Neuron (in vitro differentiated cells): ENCODE measurements around the gene ASS1.

Experiments used
- H2AFZ ChIP-seq: one replicate; pipeline ENCODE4 v1.6.1; 2013; ENCODE audit warnings: low read depth, mild to moderate bottlenecking, inconsistent platforms, low read length, moderate library complexity
- H3K27me3 ChIP-seq: one replicate; pipeline ENCODE4 v1.6.1; 2013; ENCODE audit warnings: low read length; ENCODE audit not compliant: insufficient read depth
- H3K36me3 ChIP-seq: one replicate; pipeline ENCODE4 v1.6.1; 2013; ENCODE audit warnings: low read length; ENCODE audit not compliant: insufficient read depth
- H3K4me1 ChIP-seq: one replicate; pipeline ENCODE4 v1.6.1; 2013; ENCODE audit warnings: low read length; ENCODE audit not compliant: insufficient read depth
- H3K4me3 ChIP-seq: 2 replicates; pipeline ENCODE4 v1.5.1; 2013; ENCODE audit warnings: mild to moderate bottlenecking, low read length, moderate library complexity
- H3K9me3 ChIP-seq: one replicate; pipeline ENCODE4 v1.6.1; 2013; ENCODE audit warnings: low read length

Gene ASS1

GRCh38 chr9:130483371-130483971 is 38.7 kb downstream of the ASS1 start:
- Histone ChIP-seq H3K36me3 (no peaks in the 10 kb centered on the region), H3K27me3 (peaks cover 26% of the 10 kb centered on the region), H3K9me3 (no peaks in the 10 kb centered on the region), H2AFZ (no peak overlapping the region), H3K4me3 (no peak overlapping the region), H3K4me1 (peaks cover 30% of the 10 kb centered on the region)

- H3K9me3 ChIP-seq: no peaks in the 10 kb centered on the region
- no peaks in the 10 kb centered on the region for H3K36me3 ChIP-seq
- peaks cover 31% of the 10 kb centered on the region for H3K27me3 ChIP-seq
- no peak overlapping the region for H3K4me3 ChIP-seq
- peaks cover 30% of the 10 kb centered on the region for H3K4me1 ChIP-seq
- no peak overlapping the region for H2AFZ ChIP-seq
Measured at GRCh38 chr9:130484362-130485072, 39.8 kb downstream of the ASS1 start.

- H3K4me1 ChIP-seq: peaks cover 27% of the 10 kb centered on the region
- peaks cover 31% of the 10 kb centered on the region for H3K27me3 ChIP-seq
- H3K4me3 ChIP-seq: no peak overlapping the region
- no peaks in the 10 kb centered on the region for H3K9me3 ChIP-seq
- H3K36me3 ChIP-seq: no peaks in the 10 kb centered on the region
- H2AFZ ChIP-seq: no peak overlapping the region
Measured at GRCh38 chr9:130486103-130486502, 41.3 kb downstream of the ASS1 start.

- Histone ChIP-seq H3K36me3 (no peaks in the 10 kb centered on the region), H3K9me3 (no peaks in the 10 kb centered on the region), H3K4me3 (no peak overlapping the region), H3K27me3 (peaks cover 22% of the 10 kb centered on the region), H2AFZ (no peak overlapping the region), H3K4me1 (peaks cover 24% of the 10 kb centered on the region)
Measured at GRCh38 chr9:130487500-130487899, 42.7 kb downstream of the ASS1 start.

- Histone ChIP-seq H3K27me3 (peaks cover 17% of the 10 kb centered on the region), H3K4me3 (no peak overlapping the region), H3K4me1 (peaks cover 12% of the 10 kb centered on the region), H2AFZ (no peak overlapping the region), H3K9me3 (no peaks in the 10 kb centered on the region), H3K36me3 (no peaks in the 10 kb centered on the region)
Measured at GRCh38 chr9:130488621-130489330, 44.0 kb downstream of the ASS1 start.

GRCh38 chr9:130490981-130491380 is 46.2 kb downstream of the ASS1 start:
- H3K27me3 ChIP-seq: peaks cover 7% of the 10 kb centered on the region
- H3K36me3 ChIP-seq: no peaks in the 10 kb centered on the region

GRCh38 chr9:130491830-130492482 is 47.2 kb downstream of the ASS1 start:
- Histone ChIP-seq H2AFZ (no peak overlapping the region), H3K36me3 (no peaks in the 10 kb centered on the region), H3K4me3 (no peak overlapping the region)

More at GRCh38 chr9:130490981-130491380, 46.2 kb downstream of the ASS1 start:
- Histone ChIP-seq H3K4me1 (peaks cover 3% of the 10 kb centered on the region), H3K4me3 (no peak overlapping the region), H2AFZ (no peak overlapping the region), H3K9me3 (peaks cover 3% of the 10 kb centered on the region)

GRCh38 chr9:130493021-130493420 is 48.3 kb downstream of the ASS1 start:
- peaks cover 10% of the 10 kb centered on the region for H3K27me3 ChIP-seq
- no peak overlapping the region for H2AFZ ChIP-seq
- H3K4me3 ChIP-seq: no peak overlapping the region
- H3K4me1 ChIP-seq: peaks cover 6% of the 10 kb centered on the region
- peaks cover 3% of the 10 kb centered on the region for H3K9me3 ChIP-seq
- H3K36me3 ChIP-seq: no peaks in the 10 kb centered on the region

More at GRCh38 chr9:130491830-130492482, 47.2 kb downstream of the ASS1 start:
- Histone ChIP-seq H3K9me3 (peaks cover 3% of the 10 kb centered on the region), H3K27me3 (peaks cover 4% of the 10 kb centered on the region), H3K4me1 (peaks cover 3% of the 10 kb centered on the region)

GRCh38 chr9:130493476-130493875 is 48.7 kb downstream of the ASS1 start:
- Histone ChIP-seq H3K9me3 (peaks cover 3% of the 10 kb centered on the region), H2AFZ (no peak overlapping the region), H3K36me3 (no peaks in the 10 kb centered on the region), H3K4me3 (no peak overlapping the region), H3K4me1 (peaks cover 6% of the 10 kb centered on the region), H3K27me3 (peaks cover 14% of the 10 kb centered on the region)

- H3K4me1 ChIP-seq: peaks cover 4% of the 10 kb centered on the region
- no peaks in the 10 kb centered on the region for H3K36me3 ChIP-seq
- peaks cover 3% of the 10 kb centered on the region for H3K9me3 ChIP-seq
- peaks cover 17% of the 10 kb centered on the region for H3K27me3 ChIP-seq
- H3K4me3 ChIP-seq: no peak overlapping the region
- no peak overlapping the region for H2AFZ ChIP-seq
Measured at GRCh38 chr9:130495067-130495466, 50.3 kb downstream of the ASS1 start.

- Histone ChIP-seq H2AFZ (no peak overlapping the region), H3K4me1 (peaks cover 12% of the 10 kb centered on the region), H3K9me3 (peaks cover 3% of the 10 kb centered on the region), H3K27me3 (peaks cover 17% of the 10 kb centered on the region), H3K36me3 (no peaks in the 10 kb centered on the region), H3K4me3 (no peak overlapping the region)
Measured at GRCh38 chr9:130497139-130497538, 52.4 kb downstream of the ASS1 start.

- H2AFZ ChIP-seq: no peak overlapping the region
- H3K4me3 ChIP-seq: no peak overlapping the region
- peaks cover 3% of the 10 kb centered on the region for H3K9me3 ChIP-seq
- H3K4me1 ChIP-seq: peaks cover 12% of the 10 kb centered on the region
- peaks cover 17% of the 10 kb centered on the region for H3K27me3 ChIP-seq
- H3K36me3 ChIP-seq: no peaks in the 10 kb centered on the region
Measured at GRCh38 chr9:130498298-130498917, 53.6 kb downstream of the ASS1 start.
